Mesenteric fat pad (tissue), 1 donor: ENCODE data around the gene EPHA6. TPM values are rescaled to one million over a fixed set of nuclear protein-coding genes. Genes with fewer than 3 reads are reported as not detected.

Experiments used
- DNase-seq: peaks from one replicate; pipeline ENCODE4 v3.0.0-alpha.2; 2020; ENCODE audit warnings: low spot score
- long read RNA-seq: library from polyadenylated mRNA; unstranded; transcript quantifications from one replicate; pipeline ENCODE4 v2.0.0, GENCODE V29; 2020
- total RNA-seq: library from RNA; stranded (reverse); fragmentation: NEBNext Ultra II Directional; extraction: Animal tissue kit (Norgen Biotek cat#: 25700); gene quantifications from one replicate; pipeline ENCODE4 v1.2.1, GENCODE V29; 2021
- donor health status: DM: yes; HTN: yes; CAD: no.

The EPHA6 gene
- total RNA-seq: 0.26 TPM
- long read RNA-seq: 0 reads

DNA sequence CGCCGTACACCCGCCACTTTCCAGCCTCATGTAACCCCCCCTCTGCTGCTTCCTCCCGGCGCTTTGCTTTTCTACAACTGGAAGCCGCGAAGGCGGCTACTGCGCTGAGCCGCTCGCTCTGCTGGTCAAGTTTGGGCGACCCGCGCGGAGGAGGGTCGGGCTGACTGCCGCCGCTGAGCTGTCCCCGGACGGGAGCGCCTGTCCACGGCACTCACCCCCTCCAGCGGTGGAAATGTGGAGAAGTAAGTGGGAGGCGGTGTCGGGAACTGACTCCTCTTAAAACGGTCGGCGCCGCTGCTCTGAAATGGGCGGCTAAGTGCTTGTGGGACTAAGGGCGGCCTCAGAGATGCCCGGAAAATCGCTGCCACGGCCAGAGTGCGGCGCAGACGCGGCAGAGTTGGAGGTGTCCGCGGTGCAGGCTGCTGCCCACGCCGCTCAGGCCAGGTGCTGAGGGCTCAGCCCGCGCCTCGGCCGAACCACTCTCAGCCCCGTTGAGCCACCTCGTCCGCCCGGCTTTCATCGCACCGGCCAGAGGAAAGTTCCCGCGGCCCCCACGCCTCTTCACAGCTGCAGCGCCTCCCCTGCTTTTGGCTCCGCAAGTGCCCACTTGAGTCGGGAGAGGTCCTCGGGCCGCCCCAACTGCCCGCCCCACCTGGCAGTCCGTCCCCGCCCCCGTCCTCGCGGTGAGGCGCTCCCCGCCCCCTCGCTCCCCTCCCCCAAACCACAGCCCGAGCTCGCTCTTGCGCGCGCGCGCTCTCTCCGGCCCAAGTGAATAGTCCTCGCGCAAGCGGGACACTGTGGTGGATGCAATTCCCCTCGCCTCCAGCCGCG, at the start of gene EPHA6:
Gene EPHA6 (plus strand): TSS at position 775 of the 831 bp plus-strand sequence.
- no peak for DNase-seq

DNA sequence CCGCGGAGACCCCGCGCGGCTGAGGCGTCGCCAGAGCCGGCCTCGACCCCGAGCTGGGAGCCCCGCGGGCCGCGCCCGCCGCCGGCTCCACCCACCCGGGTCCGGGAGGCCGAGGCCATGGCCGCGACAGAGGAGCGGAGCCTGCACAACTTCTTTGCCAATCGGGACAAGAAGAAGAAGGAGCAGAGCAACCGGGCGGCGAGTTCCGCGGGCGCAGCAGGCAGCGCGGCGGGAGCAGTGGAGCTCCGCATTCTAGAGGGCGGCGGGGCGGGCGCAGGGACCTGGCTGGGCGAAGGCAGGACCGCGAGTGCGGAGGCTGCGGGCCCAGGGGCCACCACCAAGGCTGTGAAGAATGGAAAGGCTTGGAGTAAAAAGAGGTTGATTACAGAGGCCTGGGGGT, 37.6 kb upstream of the EPHA6 start:
- DNase-seq: no peak

DNA sequence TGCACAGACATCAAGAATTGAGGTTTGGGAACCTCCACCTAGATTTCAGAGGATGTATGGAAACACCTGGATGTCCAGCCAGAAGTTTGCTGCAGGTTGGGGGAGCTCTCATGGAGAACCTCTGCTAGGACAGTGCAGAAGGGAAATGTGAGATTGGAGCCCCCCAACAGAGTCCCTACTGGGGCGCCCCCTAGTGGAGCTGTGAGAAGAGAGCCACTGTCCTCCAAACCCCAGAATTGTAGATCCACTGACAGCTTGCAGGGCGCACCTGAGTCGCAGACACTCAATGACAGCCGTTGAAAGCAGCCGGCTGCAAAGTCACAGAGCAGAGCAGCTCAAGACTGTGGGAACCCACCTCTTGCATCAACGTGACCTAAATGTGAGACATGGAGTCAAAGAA, 34.6 kb upstream of the EPHA6 start:
- no peak for DNase-seq

DNA sequence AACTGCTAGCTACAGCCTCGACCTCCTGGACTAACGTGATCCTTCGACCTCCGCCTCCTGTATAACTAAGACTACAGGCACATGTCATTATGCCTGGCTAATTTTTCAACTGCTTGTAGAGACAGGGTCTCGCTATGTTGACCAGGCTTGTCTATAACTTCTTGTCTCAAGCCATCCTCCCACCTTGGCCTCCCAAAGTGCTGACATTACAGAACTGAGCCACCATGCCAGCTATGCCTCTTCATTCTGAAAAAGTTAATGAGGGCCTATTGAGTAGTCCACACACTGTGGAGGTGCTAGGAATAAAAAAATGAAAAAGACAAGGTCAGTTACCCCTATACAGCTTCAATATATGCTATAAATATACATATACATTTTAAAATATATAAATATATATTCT, 18.3 kb upstream of the EPHA6 start:
- DNase-seq: no peak

DNA sequence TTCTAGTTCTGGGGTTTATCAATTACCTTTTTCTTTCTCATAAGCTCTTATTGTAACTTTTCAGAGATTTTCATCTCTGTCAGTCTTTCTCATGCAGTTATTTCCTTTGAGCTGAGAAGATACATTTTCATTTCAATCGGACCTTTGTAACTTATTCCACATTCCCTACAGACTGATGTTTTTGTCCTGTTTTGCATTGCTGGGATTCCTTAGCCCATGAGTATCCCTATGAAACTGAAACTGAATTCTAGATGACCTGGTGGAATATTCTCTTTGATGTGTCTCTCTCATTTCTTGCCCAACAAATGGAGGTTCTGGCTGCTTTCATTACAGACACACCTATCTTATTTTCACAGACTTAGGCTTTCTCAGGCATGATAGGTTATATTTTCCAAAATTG, 10.5 kb upstream of the EPHA6 start:
- DNase-seq: no peak

DNA sequence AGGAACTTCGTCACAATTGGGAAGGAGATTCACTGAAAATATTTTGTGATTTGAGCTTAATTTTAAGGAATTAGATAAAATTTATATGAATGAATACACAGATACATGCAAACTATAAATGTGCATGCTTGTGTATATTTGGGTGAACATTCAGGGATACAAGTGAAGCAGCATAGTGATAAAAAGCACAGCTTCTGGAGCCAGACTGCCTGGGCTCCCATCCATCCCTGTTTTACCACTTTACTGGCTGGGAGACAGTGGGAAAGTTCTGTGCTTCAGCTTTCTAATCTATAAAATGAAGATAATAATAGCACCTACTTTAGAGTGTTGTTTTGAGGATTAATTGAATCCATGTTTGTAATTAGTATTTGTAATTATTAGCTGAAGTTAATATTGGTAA, 8.1 kb upstream of the EPHA6 start:
- no peak for DNase-seq

DNA sequence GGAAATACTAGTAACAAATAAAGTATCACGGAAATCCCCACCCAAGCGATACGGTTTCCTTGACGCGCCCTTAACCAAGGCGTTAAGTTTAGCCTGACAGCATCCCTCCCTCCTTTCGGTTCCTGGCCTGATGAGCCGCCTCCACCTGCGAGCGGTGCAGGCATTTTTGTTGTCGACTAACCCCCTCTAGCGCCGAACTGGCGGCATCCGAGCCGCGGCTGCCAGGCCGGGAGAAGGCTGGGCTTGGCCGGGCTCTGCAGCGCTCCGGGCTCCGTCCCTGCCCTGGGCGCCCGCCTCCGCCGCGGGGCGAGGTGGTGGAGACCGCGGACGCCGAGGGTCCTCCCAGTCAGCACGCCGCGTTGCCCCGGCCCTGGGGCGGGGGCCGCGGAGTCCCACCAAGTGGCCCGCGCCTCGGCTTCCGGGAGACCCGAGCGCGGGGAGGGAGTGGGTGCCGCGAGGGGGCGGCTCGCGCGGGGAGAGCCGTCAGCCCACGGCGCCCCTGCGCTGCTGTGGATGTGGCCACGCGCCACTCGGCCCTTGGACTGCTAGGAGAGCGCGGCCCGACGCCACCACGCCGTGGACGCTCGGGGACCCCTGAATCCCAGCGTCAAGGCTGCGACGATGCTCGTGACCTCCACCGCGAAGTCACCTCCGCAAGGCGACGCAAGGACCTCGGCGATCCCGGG, 1.1 kb upstream of the EPHA6 start:
- no peak for DNase-seq

DNA sequence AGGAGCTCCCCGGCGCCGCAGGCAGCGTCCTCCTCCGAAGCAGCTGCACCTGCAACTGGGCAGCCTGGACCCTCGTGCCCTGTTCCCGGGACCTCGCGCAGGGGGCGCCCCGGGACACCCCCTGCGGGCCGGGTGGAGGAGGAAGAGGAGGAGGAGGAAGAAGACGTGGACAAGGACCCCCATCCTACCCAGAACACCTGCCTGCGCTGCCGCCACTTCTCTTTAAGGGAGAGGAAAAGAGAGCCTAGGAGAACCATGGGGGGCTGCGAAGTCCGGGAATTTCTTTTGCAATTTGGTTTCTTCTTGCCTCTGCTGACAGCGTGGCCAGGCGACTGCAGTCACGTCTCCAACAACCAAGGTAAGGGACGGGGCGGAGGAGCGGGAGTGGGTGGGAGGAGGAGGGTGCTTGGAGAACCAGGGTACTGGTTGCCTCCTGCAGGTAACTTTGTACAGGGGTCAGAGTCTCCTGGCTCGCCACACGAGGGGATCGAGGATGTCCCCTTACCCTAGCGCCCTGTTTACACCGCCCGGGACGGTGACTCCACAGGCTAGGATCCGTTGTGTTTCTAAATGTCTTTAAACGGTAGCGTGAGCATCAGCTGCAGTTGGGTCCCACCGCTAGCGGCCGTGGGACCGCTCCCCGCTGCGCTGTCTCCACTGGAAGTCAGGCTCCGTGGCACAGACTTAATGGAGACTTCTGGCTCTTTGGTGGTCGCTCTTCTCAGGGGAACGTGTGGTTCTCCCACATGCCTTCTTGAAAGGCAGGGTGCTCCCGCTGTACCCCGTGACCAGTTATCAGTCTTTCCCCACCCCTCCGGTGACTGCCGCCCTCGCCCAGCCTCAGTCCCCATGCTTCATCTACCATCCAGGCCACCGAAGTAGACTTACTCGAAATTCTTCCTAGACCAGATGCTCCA, 515 bp downstream of the EPHA6 start:
- DNase-seq: no peak

DNA sequence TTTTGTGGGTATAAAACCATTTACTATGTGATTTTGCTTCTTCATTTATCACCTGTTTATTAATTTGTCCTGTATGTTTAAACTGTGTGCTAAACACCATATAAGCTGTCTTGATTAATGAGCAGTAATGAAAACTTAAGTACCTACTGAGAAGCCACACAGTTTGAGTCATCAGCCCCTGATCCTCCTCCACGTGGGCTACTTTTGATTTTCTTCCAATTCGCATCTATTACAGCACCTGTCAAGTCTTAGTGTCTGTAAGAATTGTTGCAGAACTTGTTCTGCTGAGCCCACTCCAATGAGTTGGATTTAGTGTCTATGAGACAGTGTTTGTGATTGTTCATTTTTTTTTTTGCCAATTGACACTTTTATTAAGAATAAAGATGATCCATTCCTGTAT, 16.8 kb downstream of the EPHA6 start:
- no peak for DNase-seq

DNA sequence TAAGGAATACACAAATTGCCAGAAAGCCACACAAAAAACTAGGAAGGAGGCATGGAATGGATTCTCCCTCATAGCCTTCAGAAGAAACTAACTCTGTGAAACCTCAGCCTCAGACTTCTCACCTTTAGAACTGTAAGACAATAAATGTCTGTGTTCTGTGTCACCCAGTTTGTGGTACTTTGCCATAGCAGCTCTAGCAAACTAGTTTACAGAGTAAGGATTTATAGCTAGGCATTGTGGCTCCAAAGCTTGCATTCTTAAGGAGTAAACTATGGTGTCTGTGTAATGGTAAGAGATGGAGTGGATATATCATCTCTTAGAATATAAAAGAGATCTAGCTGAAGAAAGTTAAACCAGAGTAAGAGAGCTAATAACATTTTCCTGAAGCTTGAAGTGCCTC, 18.9 kb downstream of the EPHA6 start:
- no peak for DNase-seq

DNA sequence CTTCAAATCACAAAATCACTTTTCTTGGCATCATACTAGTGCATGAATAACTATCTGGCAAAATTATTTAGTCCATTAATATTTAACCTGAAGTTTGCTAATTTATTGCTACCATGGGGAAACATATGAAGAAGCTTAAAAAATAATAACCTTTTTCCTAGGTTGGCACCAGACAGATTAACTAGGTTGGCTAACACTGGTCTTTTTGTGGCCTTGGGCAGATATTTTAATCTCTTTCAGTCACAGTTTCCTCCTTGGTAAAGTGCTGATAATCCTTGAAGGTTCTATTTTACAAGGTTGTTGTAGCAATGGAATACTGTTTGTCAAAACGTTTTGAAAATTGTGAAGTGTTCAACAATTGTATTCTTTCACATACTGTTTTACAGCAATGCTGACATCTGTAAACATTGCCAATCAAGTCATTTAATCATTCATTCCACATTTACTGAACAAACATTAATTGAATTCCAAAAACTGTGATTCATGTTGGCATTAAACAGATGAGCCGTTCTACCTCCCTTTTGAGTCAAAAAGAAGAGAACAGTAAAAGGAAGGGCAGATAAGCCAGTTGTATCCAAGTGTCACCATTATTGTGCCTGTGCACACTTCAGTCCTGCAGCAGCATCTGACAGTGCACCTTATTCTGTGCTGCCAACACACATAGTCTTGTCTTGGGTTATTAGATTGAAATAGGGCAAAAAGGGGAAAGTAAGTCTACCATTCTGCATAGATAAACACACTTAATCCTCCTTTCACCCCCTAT, 21.9 kb downstream of the EPHA6 start:
- no peak for DNase-seq

DNA sequence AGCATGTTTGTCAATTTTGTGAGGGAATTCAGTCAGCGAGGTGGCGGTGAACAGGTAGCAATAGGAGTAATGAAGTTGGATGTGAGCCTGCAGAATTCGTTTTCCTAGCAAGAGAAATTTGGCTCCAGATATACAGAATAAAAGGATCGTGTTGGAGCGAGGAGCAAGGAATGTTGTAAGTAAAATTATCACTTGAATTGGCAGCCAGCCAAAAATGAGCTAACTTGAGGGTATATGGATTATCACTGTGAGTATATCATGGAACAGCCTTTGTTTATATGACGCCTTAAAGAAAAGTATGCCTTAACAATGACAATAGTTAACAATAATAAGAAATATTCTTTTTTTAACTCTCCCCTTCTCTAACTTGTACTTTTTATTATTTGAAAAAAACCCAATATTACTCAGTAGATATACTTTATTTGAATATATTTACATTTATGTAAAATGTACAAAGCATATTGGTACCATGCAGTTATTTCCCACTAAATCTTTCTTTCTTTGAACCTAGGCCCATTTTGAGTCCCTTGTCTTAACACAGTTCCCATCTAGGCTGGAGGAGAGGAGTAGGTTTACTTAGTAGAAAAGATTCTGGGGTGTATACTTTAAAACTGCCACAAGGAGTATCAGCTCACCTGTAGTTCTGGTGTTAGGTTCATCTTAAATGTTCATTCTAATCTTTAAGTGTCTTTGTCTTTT, 29.3 kb downstream of the EPHA6 start:
- no peak for DNase-seq

DNA sequence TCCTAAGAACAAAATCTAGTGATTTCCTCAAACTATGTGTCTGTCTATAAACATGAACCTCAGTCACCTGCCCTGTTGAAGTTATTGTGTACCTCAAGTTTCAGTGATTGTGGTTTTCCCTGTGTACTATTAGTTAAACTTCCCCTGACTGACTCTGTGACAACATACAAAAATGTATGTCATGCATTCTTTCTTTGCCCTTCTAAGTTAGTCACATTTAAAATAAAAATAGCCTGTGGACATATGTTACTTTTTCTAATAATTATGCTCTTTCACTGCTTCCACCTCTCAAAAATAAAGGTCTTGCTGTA, 29.8 kb downstream of the EPHA6 start:
- DNase-seq: no peak

DNA sequence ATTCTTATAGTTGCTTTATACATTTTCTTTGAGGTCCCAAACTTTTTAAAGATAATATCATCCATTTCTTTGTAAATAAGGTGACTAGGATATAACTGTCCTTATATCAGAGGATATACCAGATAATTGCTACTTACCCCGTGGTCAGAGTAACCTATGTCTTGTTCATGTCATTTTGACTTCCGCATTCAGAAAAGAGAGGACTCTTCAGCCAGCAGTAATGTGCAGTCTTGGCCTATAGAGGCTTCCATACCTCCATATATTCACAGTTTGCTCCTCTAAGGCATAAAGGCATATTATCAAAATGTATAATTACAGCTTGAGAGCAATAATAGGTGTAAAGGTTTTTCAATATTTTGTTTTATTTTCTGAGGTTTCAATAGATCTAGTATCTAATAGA, 38.5 kb downstream of the EPHA6 start:
- DNase-seq: no peak

DNA sequence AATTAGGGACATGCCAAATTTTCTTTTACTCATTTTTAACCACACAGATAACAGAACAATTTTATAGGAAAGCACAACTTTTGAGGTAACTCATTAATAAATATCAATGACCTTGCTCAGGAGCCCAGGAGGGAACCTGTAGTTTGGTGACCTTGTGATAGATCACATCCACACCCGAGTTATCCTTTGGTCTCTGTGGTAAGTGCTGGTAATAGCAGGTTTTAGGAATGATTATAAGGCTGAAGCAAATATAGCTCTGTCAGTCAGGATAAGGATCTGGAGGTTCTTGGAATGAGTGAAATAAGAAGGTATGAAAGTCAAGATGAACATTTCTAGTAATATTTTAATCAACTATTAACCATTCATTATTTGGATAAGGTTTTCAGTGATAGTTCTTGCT, 46.5 kb downstream of the EPHA6 start:
- no peak for DNase-seq

DNA sequence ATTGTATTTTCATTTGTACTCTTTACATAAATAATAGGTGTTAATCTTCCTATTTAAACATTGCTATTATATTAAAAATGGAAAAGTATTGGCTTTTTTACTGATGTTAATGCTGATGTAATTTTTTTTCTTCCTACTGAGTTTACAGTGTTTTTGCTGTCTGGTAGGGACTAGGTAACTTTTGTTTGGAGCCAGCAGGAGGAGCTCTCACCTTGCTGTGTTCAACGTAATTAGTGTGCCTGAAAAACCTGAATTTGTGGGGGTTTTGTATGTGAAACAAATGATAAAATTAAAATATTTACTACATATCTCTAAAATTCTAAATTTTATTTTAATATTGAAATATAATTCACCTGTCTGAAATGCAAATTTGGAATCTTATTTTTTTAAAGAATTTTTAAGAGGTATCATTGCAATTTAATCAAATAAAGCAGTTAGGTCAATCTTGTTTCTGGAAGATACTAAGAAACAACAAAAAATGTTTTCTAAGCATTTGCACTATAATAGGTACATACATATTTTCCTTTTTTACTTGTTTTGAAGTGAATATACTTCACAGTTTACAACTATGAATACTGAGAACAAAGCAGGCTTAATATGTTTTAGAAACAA, 48.8 kb downstream of the EPHA6 start:
- DNase-seq: no peak

DNA sequence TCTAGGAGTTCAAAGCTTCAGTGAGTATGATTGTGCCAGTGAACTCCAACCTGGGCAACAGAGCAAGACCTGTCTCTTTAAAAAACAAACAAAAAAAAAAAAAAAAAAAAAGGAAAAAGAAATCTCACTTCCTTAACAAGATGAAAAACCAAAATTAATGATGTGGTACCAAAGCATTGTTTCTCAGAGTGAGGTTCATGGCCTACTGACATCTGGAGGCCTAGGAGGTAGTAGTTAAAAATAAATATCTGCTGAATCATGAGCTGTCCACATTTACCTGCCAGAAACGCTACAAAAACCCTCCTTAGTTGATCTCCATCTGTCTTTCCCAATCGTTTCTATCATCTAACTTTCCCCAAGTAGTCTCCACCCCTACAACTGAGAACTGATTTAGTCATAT, 51.2 kb downstream of the EPHA6 start:
- DNase-seq: no peak

DNA sequence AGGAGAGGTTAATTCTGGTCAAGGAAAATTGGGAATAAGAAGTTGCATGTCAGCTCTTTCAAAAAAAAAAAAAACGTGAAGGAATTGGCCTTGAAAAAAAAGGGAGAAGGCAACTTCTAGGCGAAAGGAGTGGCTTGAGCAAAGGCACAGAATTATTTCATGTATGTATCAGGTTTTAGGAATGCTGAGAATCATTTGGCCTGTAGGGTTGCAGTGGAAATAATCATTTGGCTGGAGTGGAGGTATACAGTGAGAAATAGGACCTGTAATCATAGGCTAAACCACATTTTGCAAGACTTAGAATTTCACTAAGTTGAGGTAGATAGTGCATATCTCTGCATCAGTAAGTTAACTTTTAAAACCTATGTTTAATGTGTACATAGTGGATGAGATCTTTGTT, 54.9 kb downstream of the EPHA6 start:
- no peak for DNase-seq

DNA sequence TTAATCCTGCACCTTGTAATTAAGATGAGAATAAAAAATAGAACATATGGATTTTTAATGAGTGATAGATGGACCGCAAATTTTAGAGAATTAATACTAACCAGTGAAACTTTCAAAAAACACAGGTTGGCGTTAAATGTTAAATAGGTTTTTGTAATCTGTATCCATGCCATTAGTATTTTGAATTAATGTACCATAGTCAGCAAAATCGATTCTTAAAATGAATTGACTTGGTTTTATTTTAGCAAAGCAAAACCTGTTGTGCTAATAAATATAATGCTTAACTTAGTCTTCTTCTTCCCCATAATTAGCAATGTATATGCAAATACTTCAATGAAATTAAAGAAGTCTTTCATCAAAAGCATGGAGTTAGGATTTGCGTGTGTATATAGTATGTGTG, 63.1 kb downstream of the EPHA6 start:
- no peak for DNase-seq

DNA sequence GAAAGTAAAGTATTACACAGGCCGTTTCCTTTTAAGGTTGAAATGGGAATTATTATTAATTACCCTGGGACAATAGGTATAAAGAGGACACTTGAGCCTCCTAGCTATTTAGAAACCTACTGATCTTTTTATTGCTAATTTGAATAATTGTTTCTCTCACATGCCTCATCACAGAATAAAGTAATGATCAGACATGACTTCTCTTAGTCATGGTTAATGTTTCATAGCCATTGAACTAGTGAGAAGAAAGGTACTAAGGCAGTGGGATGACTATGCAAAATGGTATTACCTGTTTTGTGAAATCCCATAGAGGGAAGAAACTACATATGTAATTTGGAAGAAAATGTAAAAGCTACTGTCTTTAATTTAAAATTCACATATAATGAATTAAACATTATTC, 85.6 kb downstream of the EPHA6 start:
- DNase-seq: no peak
